GM12865 (cell line): ENCODE data around the gene FTHL17.
A peak's percentile ranks its signal among the peaks of the same experiment; 100 is the strongest.

Source experiments
- DNase-seq: peaks from one replicate; pipeline ENCODE4 v3.0.0; 2010; ENCODE audit warnings: low read depth
- H3K4me3 ChIP-seq: 2 replicates; pipeline ENCODE4 v1.5.1; 2011; ENCODE audit warnings: mild to moderate bottlenecking, low read depth, low read length, control low read depth
- TF ChIP-seq, protein P1 (sequence below): IDR thresholded peaks from 2 replicates; pipeline ENCODE4 v1.5.1; 2011; ENCODE audit warnings: low read length, control low read depth, low read depth, inconsistent platforms; ENCODE audit not compliant: insufficient read depth; ENCODE audit errors: missing control alignments

Gene FTHL17

GRCh38 chrX:31053621-31054020 lies 18.2 kb downstream of the FTHL17 start:
- TF ChIP-seq, protein P1, sequence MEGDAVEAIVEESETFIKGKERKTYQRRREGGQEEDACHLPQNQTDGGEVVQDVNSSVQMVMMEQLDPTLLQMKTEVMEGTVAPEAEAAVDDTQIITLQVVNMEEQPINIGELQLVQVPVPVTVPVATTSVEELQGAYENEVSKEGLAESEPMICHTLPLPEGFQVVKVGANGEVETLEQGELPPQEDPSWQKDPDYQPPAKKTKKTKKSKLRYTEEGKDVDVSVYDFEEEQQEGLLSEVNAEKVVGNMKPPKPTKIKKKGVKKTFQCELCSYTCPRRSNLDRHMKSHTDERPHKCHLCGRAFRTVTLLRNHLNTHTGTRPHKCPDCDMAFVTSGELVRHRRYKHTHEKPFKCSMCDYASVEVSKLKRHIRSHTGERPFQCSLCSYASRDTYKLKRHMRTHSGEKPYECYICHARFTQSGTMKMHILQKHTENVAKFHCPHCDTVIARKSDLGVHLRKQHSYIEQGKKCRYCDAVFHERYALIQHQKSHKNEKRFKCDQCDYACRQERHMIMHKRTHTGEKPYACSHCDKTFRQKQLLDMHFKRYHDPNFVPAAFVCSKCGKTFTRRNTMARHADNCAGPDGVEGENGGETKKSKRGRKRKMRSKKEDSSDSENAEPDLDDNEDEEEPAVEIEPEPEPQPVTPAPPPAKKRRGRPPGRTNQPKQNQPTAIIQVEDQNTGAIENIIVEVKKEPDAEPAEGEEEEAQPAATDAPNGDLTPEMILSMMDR: no peak
- no peak for DNase-seq
- no peak overlapping the region for H3K4me3 ChIP-seq

GRCh38 chrX:31039327-31039711 lies 32.5 kb downstream of the FTHL17 start:
- DNase-seq: no peak
- no peak overlapping the region for H3K4me3 ChIP-seq
- TF ChIP-seq, protein P1: no peak

DNA sequence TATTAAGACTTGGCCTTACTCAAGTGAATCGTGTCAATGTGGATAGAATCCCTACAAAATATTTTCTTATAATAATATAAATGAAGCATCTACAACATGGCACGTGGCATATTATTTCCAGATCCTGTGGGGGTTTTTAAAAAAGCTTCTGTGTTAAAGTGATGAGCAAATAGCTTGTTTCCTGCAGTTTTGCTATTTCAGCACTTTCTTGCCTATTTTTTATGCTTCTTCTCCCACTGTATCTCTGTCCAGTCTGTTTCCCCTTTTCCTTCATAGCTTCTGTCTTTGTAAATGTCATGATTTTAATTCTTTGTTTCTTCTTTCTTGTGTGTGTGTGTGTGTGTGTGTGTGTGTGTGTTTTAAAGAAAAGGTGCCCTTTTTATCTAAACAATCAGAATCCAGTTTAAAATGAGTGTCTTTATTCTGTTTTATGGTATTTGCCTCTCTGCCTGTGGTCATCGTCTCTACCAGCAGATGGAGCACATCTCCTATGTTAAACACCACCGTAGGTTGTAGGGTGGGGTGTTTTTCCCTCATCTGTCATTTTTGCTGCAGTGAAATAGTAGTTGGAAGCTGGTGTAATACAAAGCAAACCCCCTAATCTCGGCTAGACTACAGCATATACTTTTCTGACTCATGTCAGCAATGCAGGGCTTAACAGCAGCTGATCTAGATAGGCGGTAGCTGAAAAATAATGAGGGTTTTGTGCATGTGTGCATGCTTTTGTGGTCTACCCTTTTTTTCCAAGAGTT lies 33.1 kb downstream of the FTHL17 start:
- TF ChIP-seq, protein P1: peak; percentile 50
- no peak overlapping the region for H3K4me3 ChIP-seq
- peak; percentile 55 for DNase-seq

- peak; percentile 50 for DNase-seq
- TF ChIP-seq, protein P1: peak; percentile 54
- no peak overlapping the region for H3K4me3 ChIP-seq
These were observed 34.9 kb downstream of the FTHL17 start for GRCh38 chrX:31036895-31037294.

- TF ChIP-seq, protein P1: no peak
- H3K4me3 ChIP-seq: no peak overlapping the region
- DNase-seq: no peak
These were observed 44.5 kb downstream of the FTHL17 start for GRCh38 chrX:31027351-31027750.

GRCh38 chrX:31024866-31025265 lies 47.0 kb downstream of the FTHL17 start:
- no peak for DNase-seq
- no peak overlapping the region for H3K4me3 ChIP-seq
- TF ChIP-seq, protein P1: no peak

- TF ChIP-seq, protein P1: no peak
- H3K4me3 ChIP-seq: no peak overlapping the region
- DNase-seq: no peak
These were observed 50.3 kb downstream of the FTHL17 start for GRCh38 chrX:31021537-31021936.
